T-helper 22 cell (primary cell): Measurements from ENCODE around the gene EVI2A.
"Not testable (repeated sequence)": the region's sequence is repeated elsewhere in the genome, so short reads cannot be mapped to it uniquely, and the experiment has no call there.

ENCODE experiments used
- DNase-seq: peaks from one replicate; pipeline ENCODE4 v3.0.0-alpha.2; 2020; ENCODE audit warnings: low read depth

The EVI2A gene

DNA sequence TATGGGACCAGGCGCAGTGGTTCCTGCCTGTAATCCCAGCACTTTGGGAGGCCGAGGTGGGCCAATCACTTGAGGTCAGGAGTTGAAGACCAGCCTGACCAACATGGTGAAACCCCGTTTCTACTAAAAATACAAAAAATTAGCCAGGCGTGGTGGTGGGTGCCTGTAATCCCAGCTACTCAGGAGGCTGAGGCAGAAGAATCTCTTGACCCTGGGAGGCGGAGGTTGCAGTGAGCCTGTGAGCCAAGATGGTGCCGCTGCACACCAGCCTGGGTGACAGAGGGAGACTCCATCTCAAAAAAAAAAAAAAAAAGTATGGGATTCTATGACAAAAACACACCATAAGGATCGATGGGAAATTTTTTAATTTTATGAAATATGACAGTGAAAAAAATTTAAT lies 9.2 kb downstream of the EVI2A start:
- not testable (repeated sequence) for DNase-seq

GRCh38 chr17:31311526-31311925 lies 9.9 kb downstream of the EVI2A start:
- DNase-seq, result no peak

- no peak for DNase-seq
Observed at GRCh38 chr17:31310886-31311285, 10.5 kb downstream of the EVI2A start.

DNA sequence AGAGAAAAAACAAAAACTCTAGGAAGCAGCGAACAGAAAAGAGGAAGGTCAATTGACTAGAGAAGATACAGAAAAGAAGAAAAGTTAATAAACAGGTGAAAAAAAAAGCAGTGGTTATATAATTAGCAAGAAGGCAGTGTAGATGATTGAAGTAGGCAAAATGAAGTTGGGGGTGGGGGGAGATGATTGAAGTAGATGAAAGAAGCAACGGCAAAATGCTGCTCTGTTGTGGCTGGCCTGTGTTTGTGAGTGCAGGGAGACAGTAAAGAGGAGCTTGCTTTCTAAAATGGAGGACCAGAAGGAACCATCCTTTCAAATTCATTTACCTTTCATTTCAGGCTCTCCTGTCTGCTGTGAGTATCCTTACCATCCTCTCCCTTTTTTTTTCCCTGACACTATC lies 11.2 kb downstream of the EVI2A start:
- peak; percentile 68 for DNase-seq

GRCh38 chr17:31309556-31309955 lies 11.9 kb downstream of the EVI2A start:
- DNase-seq, result no peak

DNA sequence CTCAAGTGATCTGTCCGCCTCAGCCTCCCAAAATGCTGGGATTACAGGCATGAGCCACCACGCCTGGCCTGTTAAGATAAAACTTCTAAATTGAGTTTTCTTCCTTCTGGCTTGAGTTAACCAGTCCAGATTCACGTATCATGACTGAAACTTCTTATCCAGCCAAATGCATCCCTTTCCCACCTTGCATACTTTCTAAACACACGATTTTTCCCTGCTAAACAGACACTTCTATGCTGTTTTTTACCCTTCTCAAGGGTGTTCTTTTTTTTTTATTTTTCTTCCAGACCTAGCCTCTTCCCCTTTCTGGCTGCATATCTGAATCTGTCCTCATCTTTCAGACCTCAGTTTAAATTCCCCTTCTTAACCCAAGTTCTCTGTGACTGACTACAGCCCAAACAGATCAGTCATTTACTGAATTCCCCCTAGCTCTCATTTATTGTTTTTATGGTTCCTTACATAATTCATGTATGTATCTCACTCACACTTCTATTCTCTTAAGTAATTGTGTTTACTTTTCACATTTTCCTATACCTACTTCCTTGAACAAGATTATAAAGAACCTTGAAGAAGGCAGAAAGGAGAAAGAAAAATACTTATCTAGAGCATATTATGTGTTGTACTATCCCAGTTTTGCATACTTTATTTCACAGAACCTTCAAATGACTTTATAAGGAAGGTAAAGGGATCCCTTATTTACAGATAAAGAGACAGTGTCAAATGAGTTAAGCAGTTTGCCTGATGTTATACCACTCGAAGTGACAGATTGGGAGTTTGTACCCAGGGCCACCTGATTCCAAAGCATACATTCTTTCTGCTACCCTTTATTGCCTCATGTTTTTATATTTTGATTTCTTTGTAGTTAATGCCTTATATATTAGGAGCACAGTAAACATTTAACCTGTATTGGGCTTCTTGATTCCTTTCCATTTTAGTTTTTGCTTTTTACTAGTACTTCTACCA lies 12.8 kb downstream of the EVI2A start:
- no peak for DNase-seq

DNA sequence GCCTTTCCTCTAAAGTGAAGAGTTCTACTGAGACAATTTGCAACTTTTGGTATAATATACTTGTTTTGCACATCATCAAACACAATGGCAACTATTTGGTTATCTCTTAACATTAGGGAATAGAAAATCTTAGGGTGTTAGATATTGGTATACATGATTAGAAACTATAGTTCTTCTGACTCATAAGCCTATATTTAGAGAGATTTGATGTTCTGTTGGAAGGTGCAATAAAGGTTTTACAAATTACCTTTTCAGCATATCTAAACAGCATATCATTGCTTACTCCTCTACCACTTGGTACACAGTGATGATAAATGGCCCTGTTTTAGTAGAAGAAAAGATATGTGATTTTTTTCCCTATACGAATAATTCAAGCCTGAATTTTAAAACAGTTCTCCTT lies 13.8 kb downstream of the EVI2A start:
- no peak for DNase-seq

DNA sequence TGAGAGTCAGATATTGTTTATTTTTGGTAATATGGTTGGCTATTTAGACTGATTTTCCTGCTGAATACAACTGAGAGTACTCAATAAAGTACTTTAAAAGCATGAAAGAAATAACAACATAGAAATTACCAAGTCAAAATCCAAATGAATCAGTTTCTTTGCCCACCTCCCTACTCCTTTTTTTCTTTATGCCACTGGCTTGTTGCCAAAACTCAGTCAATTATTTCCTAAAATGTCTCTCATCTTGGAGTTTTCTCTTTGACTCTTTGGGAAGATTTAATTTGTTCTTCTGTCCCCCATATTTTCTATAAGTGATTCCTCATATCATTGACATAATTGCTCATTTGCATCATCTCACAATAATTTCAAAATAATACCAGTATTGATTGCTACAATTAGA lies 21.8 kb downstream of the EVI2A start:
- no peak for DNase-seq

GRCh38 chr17:31297090-31297489 lies 24.3 kb downstream of the EVI2A start, which contains the start of gene OMG:
Gene OMG (minus strand): TSS chr17:31297239. CDS start chr17:31296331, 908 bp downstream.
- no peak for DNase-seq

- DNase-seq, result no peak
Observed at GRCh38 chr17:31296142-31296541, 25.3 kb downstream of the EVI2A start.

GRCh38 chr17:31295489-31295871 lies 25.9 kb downstream of the EVI2A start:
- no peak for DNase-seq

- no peak for DNase-seq
Observed at GRCh38 chr17:31294820-31295488, 26.5 kb downstream of the EVI2A start.

DNA sequence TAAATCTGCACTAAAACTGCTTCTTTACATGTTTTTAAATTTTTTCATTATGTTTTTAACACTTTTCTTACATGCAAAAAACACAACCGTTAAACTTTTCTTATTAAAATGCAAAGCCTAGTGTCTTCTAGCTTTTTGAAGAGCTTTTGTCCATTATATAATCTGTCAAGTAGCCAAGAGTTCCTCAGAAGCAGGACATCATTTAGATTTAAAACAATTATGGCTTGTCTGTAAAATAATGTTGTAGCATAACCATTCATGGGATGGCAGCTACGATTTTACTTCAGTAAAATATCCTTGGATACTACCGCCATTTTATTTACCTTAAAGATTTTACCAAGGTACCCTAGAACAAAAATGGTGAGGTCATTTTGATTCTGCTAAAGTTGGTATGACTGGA lies 27.2 kb downstream of the EVI2A start:
- no peak for DNase-seq

GRCh38 chr17:31293581-31293980 lies 27.8 kb downstream of the EVI2A start:
- DNase-seq, result no peak

GRCh38 chr17:31291820-31292219 lies 29.6 kb downstream of the EVI2A start:
- DNase-seq, result no peak

DNA sequence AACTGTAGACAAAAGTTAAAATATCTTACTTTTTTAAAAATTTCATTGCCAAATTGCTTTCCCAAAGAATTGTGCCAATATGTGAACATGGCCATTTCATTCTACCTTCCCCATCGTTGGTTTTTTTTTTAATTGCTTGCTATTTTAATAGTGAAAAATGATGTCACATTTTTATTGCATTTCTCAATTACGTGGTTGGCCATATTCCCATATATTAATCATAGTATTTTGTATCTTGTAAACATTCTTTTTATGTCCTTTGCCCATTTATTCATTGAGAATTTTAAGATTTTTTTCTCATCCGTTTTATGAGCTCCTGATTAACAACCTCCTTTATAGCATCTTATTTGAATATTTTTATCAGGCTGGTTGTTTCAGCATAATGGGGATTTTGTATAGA lies 31.6 kb downstream of the EVI2A start:
- no peak for DNase-seq

GRCh38 chr17:31287932-31288331 lies 33.5 kb downstream of the EVI2A start:
- not testable (repeated sequence) for DNase-seq

DNA sequence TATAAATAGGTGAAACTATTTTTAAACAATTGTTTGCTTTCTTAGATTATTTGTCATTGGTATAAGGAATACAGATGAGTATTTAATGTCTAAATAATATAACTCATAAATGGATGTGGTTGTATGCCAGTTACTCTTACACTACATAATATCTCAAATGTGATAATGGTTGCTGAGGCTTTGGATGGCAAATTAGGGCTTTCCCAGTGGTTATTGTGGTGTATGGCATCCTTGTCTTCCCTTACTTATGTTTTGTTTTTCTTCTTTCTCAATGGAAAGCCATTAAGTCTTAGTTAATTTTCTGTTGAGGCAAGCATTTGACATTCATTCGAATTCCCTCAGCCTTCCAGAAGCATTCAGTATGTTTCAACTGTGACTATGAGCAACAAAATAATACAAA lies 34.8 kb downstream of the EVI2A start:
- no peak for DNase-seq

DNA sequence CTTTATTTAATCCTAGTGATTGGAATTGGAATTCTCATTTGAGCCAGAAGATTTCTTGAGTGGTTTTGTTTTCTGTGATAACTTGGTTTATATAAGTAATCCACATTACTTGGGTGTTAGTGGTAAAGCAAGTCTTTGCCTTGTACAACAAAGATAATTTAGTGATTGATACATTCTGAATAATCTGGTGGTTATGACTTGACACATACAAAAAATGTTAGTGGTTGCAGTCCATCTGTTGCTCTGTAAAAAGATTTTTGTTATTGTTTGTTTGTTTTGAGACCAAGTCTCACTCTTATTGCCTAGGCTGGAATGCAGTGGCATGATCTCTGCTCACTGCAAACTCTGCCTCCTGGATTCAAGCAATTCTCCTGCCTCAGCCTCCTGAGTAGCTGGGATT lies 37.6 kb downstream of the EVI2A start:
- no peak for DNase-seq

DNA sequence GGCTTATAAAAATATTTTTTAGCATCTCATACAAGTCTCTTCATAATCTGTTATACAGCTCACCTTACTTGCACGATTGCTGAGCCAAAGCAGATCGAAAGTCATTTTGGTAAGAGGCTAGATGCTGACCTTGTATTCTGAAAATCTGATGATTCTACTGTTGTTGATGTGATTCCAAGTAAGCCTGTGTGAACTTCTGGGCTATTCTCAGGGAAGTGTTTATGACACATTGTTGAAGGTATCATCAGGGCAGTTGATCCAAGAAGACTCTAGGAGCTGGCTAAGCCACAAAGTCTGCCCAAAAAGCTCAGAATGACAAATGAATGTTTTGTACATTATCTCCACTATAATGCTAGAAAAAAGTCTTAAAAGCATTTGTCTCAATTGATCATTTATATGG lies 40.4 kb downstream of the EVI2A start:
- no peak for DNase-seq

GRCh38 chr17:31279401-31279800 lies 42.0 kb downstream of the EVI2A start:
- DNase-seq, result no peak

DNA sequence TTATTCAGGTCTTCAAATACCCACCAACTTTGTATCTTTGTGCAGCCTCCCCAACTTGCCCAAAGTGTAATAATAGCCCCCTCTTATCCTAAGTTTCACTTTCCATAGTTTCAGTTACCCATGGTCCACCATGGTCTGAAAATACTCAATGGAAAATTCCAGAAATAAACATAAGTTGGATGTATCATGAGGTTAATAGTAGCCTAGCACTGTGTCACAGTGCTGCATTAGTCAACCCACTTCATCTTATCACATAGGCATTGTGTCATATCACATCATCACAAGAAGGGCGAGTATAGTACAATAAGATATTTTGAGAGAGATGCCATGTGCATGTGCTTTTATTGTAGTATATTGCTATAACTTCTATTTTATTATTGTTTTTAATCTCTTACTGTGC lies 46.3 kb downstream of the EVI2A start:
- no peak for DNase-seq

DNA sequence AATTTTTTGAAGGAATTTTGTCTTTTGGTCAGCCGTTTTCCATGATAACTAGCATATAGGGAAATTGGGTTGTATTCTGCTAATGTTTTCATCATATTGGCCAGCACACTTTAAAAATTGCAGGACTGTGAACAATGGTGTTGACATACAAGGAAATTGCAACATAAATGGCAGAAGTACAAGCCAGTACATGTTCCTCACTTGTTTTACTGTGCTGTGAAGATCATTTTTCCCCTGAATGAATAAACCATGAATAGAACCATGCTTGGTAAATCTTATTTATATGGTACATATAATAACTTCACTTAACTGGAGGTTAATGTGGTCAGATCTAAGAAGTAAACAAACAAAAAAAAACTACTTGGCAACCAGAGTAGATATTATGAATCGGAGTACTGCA lies 47.2 kb downstream of the EVI2A start:
- DNase-seq, result no peak
